ENCODE measurements around the gene NCSTN.
"Not testable (repeated sequence)": the region's sequence is repeated elsewhere in the genome, so short reads cannot be mapped to it uniquely, and the experiment has no call there.

NCSTN gene

DNA sequence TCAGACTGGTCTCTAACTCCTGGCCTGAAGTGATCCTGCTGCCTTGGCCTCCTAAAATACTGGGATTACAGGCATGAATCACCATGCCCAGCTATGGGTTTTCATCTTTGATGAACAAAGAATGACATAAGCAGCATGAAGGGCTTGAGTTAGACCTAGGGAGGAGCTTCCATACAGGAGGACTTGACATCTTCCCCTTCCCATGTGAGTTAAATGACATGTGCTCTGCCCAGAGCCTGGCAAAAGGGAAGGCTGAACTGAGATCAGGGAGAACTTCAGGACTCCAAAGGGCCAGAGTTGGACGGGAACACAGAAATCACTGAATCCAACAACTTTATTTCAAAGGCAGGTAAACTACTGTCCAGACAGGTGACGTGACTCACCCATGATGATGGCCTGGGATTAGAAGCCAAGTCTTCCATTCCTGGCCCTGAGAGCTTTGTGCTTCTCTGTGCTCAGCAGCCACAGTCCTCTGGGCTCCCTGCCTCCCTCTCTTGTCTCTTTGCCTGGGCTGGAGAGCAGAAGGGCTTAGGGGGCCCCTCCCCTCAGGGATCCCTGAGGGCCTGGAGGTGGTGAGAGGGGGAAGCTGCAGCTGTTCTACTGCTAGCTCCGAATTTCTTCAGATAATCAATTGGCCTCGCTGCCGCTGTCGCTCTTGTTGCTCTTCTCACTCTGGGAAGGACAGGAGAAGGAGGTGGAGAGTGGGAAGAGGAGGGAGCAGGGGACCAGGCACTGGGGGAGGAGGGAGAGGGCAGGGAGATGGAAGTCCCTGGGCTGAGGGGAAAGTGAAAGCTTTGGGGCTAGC is 31.3 kb downstream of the NCSTN start:
- peak; percentile 85 for DNase-seq

DNA sequence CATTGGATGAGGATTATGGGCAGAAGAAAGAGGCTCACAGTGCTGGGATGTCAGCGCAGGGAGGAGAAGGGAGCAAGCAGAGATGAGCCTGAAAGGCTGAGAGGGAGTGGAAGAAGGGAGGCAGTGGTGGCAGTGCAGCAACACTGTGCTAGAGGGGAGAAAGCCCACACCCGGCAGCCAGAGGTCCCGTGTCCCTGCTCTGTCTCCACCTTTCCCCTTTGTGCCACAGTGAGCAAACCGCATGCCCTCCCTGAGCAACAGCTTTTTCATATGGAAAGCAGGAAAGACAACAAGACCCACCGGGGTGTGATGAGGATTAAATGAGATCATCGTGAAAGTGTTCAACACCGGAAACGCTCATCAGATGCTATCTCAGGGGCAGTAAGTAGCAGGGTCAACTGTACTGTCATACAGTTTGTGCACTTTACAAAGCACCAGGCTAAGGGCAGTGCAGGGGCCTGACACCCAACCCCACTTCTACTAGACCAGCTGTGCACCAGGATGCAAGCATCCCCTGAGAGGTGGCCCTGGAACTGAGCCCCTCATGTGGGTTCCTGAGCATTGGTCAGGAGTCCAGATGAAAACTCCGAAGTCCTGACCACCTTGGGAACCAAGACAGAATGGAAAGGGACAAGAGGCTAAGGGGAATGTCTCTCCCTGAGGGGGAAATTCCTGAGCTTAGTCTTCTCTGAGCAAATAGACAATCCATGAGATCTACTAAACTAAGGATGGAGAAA is 32.8 kb downstream of the NCSTN start:
- peak; percentile 68 for DNase-seq

DNA sequence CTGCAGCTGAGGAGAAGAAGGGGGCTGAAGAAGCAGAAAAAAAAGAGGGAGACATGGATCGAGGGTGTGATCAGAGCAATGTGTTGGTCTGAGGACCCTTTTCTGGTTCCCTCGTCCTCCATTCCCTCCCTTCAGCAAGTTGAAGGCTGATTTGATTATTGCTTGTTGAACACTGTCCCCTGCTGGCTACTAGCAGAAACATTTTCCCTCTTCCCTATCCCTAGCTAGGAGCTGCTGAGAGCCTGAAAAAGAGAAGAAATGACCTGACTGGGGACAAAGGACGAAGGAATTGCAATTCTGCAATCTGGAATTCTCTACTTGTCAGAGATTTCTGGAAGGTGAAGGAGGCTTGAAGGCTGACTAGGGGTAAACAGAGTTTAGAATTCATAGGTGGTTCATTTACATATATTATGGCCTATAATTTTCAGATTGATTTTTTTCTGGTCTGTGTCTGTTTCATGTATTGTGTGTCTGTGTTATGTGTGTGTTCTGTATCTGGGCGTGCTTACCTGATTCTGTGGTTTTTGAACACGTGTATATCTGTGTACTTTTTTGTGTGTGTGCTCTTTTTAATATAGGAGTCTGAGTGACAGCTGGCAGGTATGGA is 33.4 kb downstream of the NCSTN start:
- peak; percentile 91 for DNase-seq

DNA sequence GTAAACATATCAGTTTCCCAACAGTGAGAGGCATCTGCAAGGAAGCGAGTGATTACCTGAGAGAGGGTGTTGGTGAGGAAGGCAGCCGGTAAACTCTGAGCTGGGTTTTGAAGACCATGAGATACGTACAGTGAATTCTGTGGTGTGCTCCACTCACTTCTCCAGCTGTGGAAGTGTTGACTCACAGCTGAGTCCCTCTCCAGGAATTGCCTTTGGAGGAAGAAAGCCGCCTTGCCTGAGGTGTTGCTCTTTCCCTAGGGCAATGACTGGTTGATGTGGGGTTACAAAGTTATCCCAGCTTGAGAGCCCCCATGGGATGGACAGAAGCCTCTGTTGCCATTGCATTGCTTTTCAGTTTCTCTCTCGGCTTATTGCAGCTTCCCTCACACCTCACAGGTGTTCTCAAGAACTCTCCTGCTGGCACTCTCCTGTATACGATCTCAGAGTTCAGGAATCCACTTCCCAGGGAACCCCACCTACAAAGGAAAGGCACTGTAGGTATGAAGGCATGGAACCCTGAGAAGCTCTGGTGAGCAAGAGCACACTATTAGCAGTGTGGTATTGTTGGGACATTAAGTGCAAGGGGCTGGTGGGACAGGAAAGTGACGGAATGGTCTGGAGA is 34.5 kb downstream of the NCSTN start:
- no peak for DNase-seq

DNA sequence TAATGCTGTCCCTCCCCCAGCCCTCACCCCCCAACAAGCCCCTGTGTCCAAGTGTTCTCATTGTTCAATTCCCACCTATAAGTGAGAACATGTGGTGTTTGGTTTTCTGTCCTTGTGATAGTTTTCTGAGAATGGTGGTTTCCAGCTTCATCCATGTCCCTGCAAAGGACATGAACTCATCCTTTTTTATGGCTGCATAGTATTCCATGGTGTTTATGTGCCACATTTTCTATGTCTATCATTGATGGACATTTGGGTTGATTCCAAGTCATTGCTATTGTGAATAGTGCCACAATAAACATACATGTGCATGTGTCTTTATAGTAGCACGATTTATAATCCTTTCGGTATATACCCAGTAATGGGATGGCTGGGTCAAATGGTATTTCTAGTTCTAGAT is 41.6 kb downstream of the NCSTN start:
- not testable (repeated sequence) for DNase-seq

DNA sequence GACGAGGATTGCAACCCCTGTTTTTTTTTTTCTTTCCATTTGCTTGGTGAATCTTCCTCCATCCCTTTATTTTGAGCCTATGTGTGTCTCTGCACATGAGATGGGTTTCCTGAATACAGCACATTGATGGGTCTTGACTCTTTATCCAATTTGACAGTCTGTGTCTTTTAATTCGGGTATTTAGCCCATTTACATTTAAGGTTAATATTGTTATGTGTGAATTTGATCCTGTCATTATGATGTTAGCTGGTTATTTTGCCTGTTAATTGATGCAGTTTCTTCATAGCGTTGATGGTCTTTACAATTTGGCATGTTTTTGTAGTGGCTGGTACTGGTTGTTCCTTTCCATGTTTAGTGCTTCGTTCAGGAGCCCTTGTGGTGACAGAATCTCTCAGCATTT is 45.2 kb downstream of the NCSTN start:
- DNase-seq: not testable (repeated sequence)

DNA sequence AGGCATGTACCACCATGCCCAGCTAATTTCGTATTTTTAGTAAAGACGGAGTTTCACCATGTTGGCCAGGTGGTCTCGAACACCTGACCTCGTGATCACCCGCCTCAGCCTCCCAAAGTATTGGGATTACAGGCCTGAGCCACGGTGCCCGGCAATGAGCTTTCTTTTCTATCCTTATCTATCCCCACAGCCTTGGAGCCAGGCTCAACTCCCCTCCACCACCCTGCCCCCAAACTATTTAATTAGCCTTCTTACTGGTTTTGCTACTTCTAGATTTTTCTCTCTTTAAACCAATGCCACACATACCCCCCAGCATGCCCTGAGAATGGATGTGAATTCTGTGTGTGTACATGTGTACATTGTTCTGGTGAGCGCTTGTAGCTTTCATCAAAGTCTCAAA is 51.5 kb downstream of the NCSTN start:
- DNase-seq: no peak

DNA sequence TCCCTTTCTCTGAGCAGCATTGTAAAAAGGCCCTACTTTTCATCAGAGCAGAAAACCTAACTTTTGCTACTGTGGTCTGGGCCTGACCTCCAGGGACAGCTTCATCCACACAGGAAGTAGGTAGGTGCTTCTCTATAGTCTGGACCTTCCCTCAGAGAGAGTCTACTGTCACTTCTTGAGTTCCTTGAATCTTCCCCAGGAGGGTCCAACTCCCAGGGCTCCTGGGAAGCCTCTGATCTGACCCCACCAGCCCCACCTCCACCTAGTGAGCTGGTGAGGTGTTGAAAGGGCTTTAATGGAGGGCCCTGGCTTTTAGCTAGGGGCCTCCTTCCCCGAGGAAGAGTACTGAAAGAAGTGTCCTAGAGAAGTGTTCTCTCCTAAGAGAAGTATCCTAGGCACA is 54.5 kb downstream of the NCSTN start:
- DNase-seq: no peak

DNA sequence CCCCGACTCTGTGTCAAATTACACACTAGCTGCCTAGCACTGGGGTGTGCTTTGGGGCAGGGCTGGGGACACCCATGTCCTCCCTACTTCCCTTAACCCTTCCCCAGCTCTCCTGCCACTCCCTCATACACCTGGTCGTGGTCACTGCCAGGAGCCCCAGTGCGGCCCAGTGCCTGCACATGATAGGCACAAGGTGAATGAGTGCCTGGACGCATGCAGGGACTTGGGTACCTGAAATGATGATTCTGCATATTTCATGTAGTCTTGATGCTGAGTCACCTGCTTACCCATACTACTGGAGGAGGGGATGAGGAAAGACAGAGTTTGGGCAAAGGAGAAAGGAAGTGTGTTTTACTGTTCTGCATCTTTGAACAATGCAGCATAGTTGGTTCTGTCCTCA is 55.6 kb downstream of the NCSTN start:
- no peak for DNase-seq

DNA sequence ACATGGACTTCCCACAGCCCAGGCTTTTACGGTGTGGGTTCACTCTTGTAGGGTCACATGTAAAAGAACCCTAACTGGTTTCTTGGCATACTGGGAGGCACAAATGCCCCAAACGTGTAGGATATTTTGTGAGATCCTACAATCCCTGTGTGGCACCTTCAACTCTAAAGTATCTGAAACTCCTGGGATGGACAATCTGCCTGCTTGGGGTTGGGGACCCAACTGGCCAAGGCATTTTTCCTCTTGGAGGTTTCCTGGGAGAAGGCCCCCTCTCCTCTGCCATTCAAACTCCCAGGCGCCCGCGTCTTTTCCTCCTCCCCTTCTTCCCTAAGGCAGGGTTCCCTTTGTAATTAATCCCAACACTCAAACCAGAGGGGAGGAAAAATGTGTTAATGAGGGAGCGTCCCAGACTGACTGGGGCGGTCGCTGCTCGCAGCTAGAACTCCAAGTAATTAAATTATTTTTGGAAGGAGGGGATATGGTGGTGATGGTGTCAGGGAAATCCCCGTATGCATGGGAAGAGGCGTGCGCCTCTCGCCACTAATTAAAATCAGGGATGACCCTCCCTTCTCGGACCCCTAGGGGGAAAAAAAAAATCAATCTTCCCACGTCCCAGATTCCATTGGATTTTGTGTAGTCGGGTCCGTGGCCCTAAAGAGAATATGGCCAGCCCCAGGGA is 56.5 kb downstream of the NCSTN start:
- no peak for DNase-seq

DNA sequence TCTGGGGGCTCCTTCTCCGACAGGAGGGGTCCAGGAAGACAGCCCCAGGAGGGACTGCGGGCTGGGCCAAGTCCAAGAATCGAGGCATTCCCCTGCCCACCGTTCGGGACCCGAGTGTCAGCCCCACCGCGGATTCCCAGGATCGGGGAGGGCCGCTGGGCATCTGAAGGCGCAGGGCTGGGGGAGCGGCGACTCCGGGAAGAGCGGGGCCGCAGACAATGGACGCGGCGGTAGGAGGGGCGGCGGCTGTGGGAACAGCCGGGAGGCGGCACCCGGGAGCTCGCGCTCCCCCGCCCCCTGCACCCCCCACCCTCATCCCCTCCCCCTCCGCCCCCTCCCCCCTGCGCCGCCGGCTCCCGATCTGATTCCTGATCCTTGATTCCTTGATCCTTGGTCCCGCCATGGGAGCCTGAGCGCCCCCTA is 57.1 kb downstream of the NCSTN start, which contains the start of gene VANGL2:
VANGL2 (plus strand) TSS at position 342 of the 423 bp plus-strand sequence. CDS start 15,274 bp downstream, outside the sequence.
- DNase-seq: peak; percentile 97

DNA sequence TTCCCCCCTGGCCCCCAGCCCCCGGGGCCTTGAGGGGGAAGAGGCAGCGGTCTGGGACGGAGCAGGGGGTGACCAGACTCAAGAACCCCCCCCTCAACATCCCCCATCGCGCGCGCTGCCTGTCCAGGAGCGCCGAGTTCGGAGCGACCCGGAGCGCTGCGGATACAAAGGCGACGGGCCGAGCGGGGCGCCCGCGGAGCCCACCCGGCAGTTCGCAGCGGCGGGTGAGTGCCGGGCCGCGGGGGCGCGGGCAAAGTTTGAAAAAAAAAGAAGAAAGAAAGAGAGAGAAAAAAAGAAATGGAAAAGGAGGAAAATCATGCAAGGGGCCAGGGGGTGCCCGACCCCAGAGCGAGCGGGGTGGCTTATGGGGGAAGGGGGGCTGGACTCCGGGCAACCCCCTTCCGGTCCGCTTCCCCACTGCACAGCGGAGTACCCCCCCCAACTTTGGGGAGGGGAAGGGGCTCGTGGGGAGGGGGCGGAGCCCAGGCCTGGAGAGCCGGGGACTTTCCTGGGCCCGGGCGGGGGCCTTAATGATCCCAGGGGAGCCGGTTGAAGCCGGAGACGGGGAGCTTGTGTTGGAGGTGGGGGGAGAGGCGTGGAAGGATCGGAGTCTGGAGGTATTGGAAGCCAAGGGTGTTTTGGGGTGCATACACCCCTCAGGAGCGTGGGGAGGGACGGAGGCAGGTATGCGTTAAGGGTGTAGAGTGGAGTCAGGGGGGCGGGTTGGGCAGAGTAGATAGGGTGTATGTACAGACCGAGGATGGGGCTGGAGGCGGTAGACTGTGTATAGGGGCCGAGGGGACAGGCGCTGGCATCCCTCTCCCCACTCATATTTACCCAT is 57.7 kb downstream of the NCSTN start:
- DNase-seq: peak; percentile 85

DNA sequence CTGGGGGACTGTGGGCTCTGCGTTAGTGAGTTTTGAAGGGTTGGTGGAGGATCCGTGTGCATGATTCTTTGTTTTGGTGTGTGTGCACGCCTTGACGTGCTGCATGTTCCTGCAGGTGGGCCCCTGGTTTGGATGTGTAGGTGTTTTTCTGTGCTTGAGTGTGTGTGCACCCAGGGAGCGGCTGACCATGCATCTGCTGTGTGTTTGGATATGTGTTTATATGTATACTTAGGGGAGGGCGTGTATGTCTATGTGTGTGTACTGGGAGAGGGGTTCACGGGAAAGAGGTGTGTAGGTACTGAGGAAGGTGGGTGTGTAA is 58.3 kb downstream of the NCSTN start:
- DNase-seq: no peak

DNA sequence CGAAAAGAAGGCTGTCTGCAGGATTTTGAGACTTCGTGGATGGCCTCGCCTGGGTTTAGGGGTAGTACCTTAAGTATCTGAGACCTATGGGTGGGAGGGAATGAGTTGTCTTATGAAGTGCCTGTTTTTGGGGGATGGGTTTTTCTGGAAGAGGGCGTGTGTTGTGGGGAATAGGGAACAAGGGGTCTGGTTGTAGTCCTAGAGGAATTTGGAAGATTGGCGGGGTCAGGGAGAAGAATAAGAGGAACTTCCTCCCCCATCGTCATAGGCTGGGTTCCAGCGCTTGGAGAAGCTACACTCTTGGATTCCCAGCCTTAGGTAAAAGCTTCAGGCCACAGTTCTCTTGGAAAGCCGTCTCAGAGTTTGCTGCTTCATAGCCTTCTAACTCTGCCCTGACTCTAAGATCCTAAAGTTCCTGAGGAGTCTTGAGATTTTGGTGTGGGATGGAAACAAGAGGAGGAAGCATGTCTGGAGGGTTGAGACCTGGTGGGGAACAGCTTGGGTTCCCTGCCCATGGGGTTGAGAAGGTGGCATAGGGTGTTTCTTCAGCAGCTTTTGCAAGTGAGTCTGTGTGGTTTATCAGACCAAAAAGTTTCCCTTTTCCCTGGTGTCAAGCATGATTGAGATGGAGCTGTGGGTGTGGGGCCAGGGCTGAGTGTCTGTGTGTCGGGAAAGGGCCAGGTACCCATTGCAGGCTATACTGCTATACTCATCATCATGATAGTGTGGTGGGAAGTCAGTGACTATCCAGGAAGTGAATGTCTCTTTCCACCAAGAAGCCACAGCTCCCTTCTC is 59.0 kb downstream of the NCSTN start:
- DNase-seq: no peak

DNA sequence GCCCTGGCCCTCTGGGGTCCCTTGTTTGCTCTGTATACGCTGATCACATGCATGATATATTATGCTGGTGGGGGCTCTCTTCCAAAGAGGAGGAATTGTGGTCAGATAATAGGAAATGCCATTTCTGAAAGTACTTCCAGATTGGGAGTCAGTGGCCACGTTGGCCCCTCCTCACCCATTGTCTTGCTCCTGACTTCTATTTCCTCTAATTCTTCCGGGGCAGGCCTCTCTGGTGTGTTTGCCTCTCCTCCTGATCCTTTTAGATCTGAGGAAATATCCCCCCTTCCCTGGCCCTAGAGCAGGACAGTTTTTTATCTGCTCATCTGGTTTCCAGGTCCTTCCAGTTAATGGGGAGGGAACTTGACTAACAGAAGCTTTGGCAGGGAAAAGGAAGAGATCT is 60.1 kb downstream of the NCSTN start:
- DNase-seq: no peak

DNA sequence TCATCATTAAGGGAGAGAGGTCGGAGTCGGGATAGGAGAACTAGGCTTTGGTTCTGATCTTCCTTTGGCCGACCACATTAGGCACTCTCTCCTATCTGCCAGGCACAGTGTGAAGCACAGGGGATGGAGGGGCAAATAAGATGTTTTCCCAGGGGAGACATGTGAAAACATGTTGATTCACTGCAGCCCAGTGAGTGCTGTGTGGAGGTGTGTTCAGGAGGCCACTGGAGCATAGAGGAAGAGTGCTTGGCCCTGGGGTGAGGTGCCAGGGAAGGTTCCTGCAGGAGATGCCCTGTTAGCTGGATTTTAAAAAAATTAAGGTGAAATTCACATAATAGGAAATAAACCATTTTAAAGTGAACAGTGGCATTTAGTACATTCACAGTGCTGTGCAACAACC is 60.9 kb downstream of the NCSTN start:
- DNase-seq: no peak

DNA sequence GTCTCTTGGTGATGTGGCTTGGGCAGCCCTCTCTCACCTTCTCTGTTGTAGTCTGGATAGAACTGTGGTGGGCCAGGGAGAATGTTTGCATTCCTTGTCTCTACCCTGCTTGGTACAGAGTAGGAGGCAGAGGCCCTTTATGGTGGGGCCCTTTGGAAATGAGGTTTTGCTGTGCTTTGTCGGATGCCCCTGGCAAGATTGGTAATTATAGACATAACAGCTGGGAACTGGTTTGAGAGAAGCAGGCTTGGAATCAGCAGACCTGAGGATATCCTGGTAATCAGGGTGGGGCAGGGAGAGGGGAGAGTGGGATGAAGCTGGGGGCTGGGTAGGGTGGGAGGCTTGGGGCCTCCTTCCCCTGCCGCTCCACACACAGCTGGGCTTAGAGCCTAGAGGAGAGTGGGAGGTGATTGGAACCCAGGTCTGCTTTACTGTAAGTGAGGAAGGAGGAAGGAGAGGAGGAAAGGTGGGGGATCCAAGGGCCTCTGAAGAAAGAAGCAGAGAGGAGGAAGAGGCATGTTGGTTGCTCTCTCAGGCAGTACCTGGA is 62.2 kb downstream of the NCSTN start:
- DNase-seq: no peak

DNA sequence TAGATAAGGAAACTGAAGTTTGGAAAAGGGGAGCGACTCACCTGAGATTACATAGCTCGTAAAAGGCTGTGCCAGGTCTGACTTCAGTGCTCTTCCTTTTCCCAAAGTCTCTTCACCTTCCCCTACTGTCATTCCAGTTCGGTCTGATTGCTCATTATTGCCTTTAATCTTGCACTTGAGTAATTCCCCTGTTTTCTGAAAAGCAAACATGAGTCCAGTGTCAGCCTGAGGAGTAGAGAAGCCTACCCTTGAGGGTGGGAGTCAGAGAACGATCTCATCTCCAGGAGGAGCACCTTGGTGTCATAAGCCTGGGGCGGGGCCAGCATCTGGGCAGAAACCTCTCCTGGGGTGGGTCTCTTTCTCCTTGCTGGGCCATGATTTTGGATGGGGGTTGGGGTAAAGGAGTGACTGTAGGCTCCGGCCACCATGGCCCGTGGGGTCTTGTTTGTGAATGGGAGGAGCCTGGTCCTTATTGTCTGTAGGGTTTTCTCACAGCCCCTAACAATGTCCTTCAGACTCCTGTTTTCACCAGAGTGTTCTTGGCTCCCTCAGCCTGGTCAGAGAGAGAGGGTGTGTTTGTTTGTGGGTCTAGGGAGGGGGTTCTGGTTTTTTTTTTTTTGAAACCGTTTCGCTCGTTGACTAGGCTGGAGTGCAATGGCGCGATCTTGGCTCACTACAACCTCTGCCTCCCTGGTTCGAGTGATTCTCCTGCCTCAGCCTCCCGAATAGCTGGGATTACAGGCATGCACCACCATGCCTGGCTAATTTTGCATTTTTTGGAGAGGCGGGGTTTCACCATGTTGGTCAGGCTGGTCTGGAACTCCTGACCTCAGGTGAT is 63.2 kb downstream of the NCSTN start:
- no peak for DNase-seq

All from eye (tissue), 1 donor.